K562 (cell line): ENCODE measurements around the gene ZEB2. TPM values are rescaled to one million over a fixed set of nuclear protein-coding genes. Genes with fewer than 3 reads are reported as not detected.

Experiments
- ATAC-seq: fragments of 200-7000 bp; cut with Tn5 transposase; 3 replicates; pipeline ENCODE4 v1.9.1; 2020; ENCODE audit warnings: moderate library complexity
- BruUV-seq: library from RNA; stranded (reverse); fragments of 400-500 nt; replicated peaks from 2 replicates; lab custom pipeline; 2021; lab: Mats Ljungman, UMichigan
- CTCF ChIA-PET: fragments of 300-600 bp; formaldehyde crosslinking; extraction: SDS; loops from one replicate; lab custom pipeline; 2021; ENCODE audit warnings: low intra/inter-chr PET ratio; lab: Yijun Ruan, JAX
- POLR2A ChIA-PET: fragments of 300-600, 350-650 bp; sonication (Branson Sonifier 250); formaldehyde crosslinking; extraction: SDS; loops from one replicate; lab custom pipeline; 2021; ENCODE audit warnings: antibody characterized with exemption, inconsistent platforms; lab: Yijun Ruan, JAX
- DNase-seq, 4 experiments: peaks; one replicate each; pipeline versions ENCODE4 v3.0.0 to v3.0.0-alpha.2; 2011 to 2018; ENCODE audit warnings: low spot score in 3 of 4, mixed read lengths in 3 of 4; ENCODE audit errors: extremely low read depth in 1 of 4
- FAIRE-seq: peaks from 2 replicates; lab custom pipeline; 2011; peaks lifted over from hg19 to GRCh38; lab: Jason Lieb, UNC
- H2AFZ ChIP-seq: 2 replicates; pipeline ENCODE4 v1.6.0; 2011; ENCODE audit warnings: low read depth, low read length, control low read depth, inconsistent platforms
- H3K27ac ChIP-seq: fragments of 200-600 bp; 3 replicates; pipeline ENCODE4 v1.8.0; 2011; ENCODE audit warnings: low read depth, mild to moderate bottlenecking, control low read depth, inconsistent platforms, low read length, moderate library complexity, mixed read lengths; ENCODE audit errors: extremely low read depth
- H3K27me3 ChIP-seq, 2 experiments: fragments of 300-600 bp in 1 of 2; 2 replicates in 1 of 2; 3 replicates in 1 of 2; pipeline versions ENCODE4 v1.6.0 to v1.8.0; 2011; ENCODE audit warnings: inconsistent platforms in 2 of 2, low read length in 2 of 2, mild to moderate bottlenecking in 1 of 2, mixed read lengths in 1 of 2, moderate library complexity in 1 of 2; ENCODE audit not compliant: control insufficient read depth in 2 of 2, insufficient read depth in 2 of 2
- H3K36me3 ChIP-seq: fragments of 300-600 bp; 3 replicates; pipeline ENCODE4 v1.8.0; 2011; ENCODE audit warnings: mild to moderate bottlenecking, low read length, inconsistent platforms; ENCODE audit not compliant: control insufficient read depth, insufficient read depth
- H3K4me1 ChIP-seq, 2 experiments: fragments of 200-600 bp in 1 of 2; replicated peaks in 1 of 2; 2 replicates in 1 of 2; 3 replicates in 1 of 2; pipeline versions ENCODE4 v1.5.1 to v1.8.0; 2011; ENCODE audit warnings: inconsistent platforms in 2 of 2, low read length in 2 of 2, mild to moderate bottlenecking in 1 of 2, mixed read lengths in 1 of 2, moderate library complexity in 1 of 2; ENCODE audit not compliant: control insufficient read depth in 2 of 2, insufficient read depth in 2 of 2
- H3K4me2 ChIP-seq: 2 replicates; pipeline ENCODE4 v1.6.1; 2011; ENCODE audit warnings: low read length, control low read depth, inconsistent platforms, mixed read lengths; ENCODE audit not compliant: insufficient read depth
- H3K4me3 ChIP-seq: fragments of 200-600 bp; sonication (generic), shearing (Covaris generic); 2 replicates; pipeline ENCODE4 v1.5.1; 2016; ENCODE audit warnings: control low read depth, inconsistent platforms
- H3K79me2 ChIP-seq: fragments of 200-600 bp; 3 replicates; pipeline ENCODE4 v1.8.0; 2011; ENCODE audit warnings: low read length, inconsistent platforms; ENCODE audit not compliant: control insufficient read depth, insufficient read depth
- H3K9ac ChIP-seq, 2 experiments: 2 replicates each; pipeline versions ENCODE4 v1.6.0 to v1.6.1; 2011; ENCODE audit warnings: low read depth in 2 of 2, low read length in 2 of 2, control low read depth in 1 of 2, inconsistent platforms in 1 of 2, mild to moderate bottlenecking in 1 of 2, mixed read lengths in 1 of 2; ENCODE audit not compliant: insufficient read depth in 1 of 2
- H3K9me1 ChIP-seq: one replicate; pipeline ENCODE4 v1.6.0; 2011; ENCODE audit warnings: inconsistent platforms, mild to moderate bottlenecking, low read length, moderate library complexity; ENCODE audit not compliant: control insufficient read depth, insufficient read depth
- H3K9me3 ChIP-seq: replicated peaks from 2 replicates; pipeline ENCODE4 v1.5.1; 2011; ENCODE audit warnings: low read depth, low read length, inconsistent platforms; ENCODE audit not compliant: control insufficient read depth, insufficient read depth
- H4K20me1 ChIP-seq: replicated peaks from 2 replicates; pipeline ENCODE4 v1.6.1; 2011; ENCODE audit warnings: low read length, inconsistent platforms, mixed read lengths; ENCODE audit not compliant: control insufficient read depth, insufficient read depth
- CHD1 ChIP-seq: fragments of 200-600 bp; sonication (generic); IDR thresholded peaks from one replicate; pipeline ENCODE4 v1.6.1; 2012; ENCODE audit warnings: mild to moderate bottlenecking, moderate library complexity, low read length, inconsistent platforms
- GTF3C2 ChIP-seq: IDR thresholded peaks from 3 replicates; pipeline ENCODE4 v1.6.1; 2011; ENCODE audit warnings: borderline replicate concordance, mild to moderate bottlenecking, moderate library complexity; ENCODE audit not compliant: insufficient read length; ENCODE audit errors: extremely low read depth
- ILF3 ChIP-seq: fragments of 450-650 bp; IDR thresholded peaks from 2 replicates; pipeline ENCODE4 v1.6.1; 2018; ENCODE audit warnings: antibody characterized with exemption, mild to moderate bottlenecking, moderate library complexity, borderline replicate concordance
- JUNB ChIP-seq: fragments of 450-650 bp; formaldehyde crosslinking; conservative IDR thresholded peaks from 2 replicates; pipeline ENCODE4 v1.4.0; 2020; ENCODE audit warnings: mild to moderate bottlenecking
- KDM2B ChIP-seq: fragments of 250-450 bp; sonication (Bioruptor Pico); IDR thresholded peaks from 2 replicates; pipeline ENCODE4 v1.8.0; 2021; ENCODE audit warnings: mild to moderate bottlenecking, moderate library complexity
- MTF1 ChIP-seq: fragments of 250-450 bp; sonication (Bioruptor Pico); IDR thresholded peaks from 2 replicates; pipeline ENCODE4 v1.9.0; 2021; ENCODE audit warnings: moderate library complexity, mild to moderate bottlenecking, inconsistent platforms, borderline replicate concordance
- PRPF4 ChIP-seq: fragments of 200-400 bp; formaldehyde crosslinking; IDR thresholded peaks from one replicate; pipeline ENCODE4 v1.6.1; 2017; ENCODE audit warnings: low read length, low read depth, mild to moderate bottlenecking; ENCODE audit not compliant: insufficient read depth, poor library complexity, severe bottlenecking
- RBM14 ChIP-seq: fragments of 200-400 bp; formaldehyde crosslinking; IDR thresholded peaks from 2 replicates; pipeline ENCODE4 v1.6.1; 2018; ENCODE audit warnings: low read depth, mild to moderate bottlenecking, low read length, moderate library complexity, borderline replicate concordance; ENCODE audit not compliant: insufficient read depth
- RCOR1 ChIP-seq, 2 experiments: IDR thresholded peaks; 2 replicates each; pipeline ENCODE4 v1.6.1; 2012; ENCODE audit warnings: low read depth in 2 of 2, low read length in 2 of 2, borderline replicate concordance in 1 of 2, improper control_type of control experiment in 1 of 2
- TAF7 ChIP-seq: fragments of 450-650 bp; IDR thresholded peaks from 2 replicates; pipeline ENCODE4 v1.6.1; 2016; ENCODE audit warnings: missing genetic modification characterization, missing compliant biosample characterization
- TCF7 ChIP-seq: sonication (generic); IDR thresholded peaks from 2 replicates; pipeline ENCODE4 v1.6.1; 2016; ENCODE audit warnings: antibody characterized with exemption, borderline replicate concordance
- TEAD4 ChIP-seq, 2 experiments: sonication (generic) in 1 of 2; formaldehyde crosslinking in 1 of 2; IDR thresholded peaks; 2 replicates each; pipeline versions ENCODE4 v1.6.1 to v1.8.0; 2012 to 2022; ENCODE audit warnings: borderline replicate concordance in 1 of 2, inconsistent platforms in 1 of 2, low read length in 1 of 2, mild to moderate bottlenecking in 1 of 2, missing genetic modification reagents in 1 of 2
- ZNF551 ChIP-seq: fragments of 250-450 bp; sonication (Bioruptor Pico); IDR thresholded peaks from 2 replicates; pipeline ENCODE4 v1.5.0; 2021; ENCODE audit warnings: mild to moderate bottlenecking, moderate library complexity
- ZNF778 ChIP-seq: fragments of 450-650 bp; formaldehyde crosslinking; IDR thresholded peaks from 2 replicates; pipeline ENCODE4 v1.4.0; 2020; ENCODE audit warnings: mild to moderate bottlenecking, moderate library complexity
- WGBS: fragments of 100-300 bp; shearing (Covaris generic); methylation state at CpG from one replicate; pipeline ENCODE4 v1.1.6; 2016; ENCODE audit warnings: low coverage, mixed read lengths; ENCODE audit not compliant: insufficient coverage; ENCODE audit errors: missing lambda C conversion rate; 5-methylcytosine and 5-hydroxymethylcytosine counted together
- in situ Hi-C: fragments of 300-500 bp; cut with MboI; formaldehyde crosslinking; loops from 4 replicates; pipeline ENCODE4 v1.15.0; 2018; ENCODE audit warnings: inconsistent platforms, mixed read lengths
- intact Hi-C: fragments of 100-400 bp; cut with micrococcal nuclease; formaldehyde crosslinking; loops from 2 replicates; pipeline ENCODE4 v1.14.2; 2022
- polyA plus RNA-seq, 8 experiments: library from polyadenylated mRNA; depleted of rRNA in 4 of 8; stranded (reverse) in 5 of 8; unstranded in 3 of 8; fragments of >200 nt; fragmentation: Nextera tagmentation in 2 of 8; fragmentation: Illumina TruSeq in 1 of 8; extraction: Ambion mirVana in 2 of 8; extraction: Trizol in 1 of 8; gene quantifications; 2 replicates each; pipeline versions ENCODE4 v1.2.1 to v1.2.3, GENCODE V29; 2011 to 2014; ENCODE audit warnings: inconsistent platforms in 1 of 8, missing spikeins in 1 of 8
- total RNA-seq, 7 experiments: library from RNA; depleted of rRNA in 6 of 7; stranded (reverse); fragments of >200 nt in 6 of 7; fragmentation: Illumina TruSeq in 2 of 7; extraction: Trizol in 2 of 7; gene quantifications; 2 replicates each; pipeline versions ENCODE4 v1.2.1 to v1.2.3, GENCODE V29; 2011 to 2021; ENCODE audit warnings: low replicate concordance in 1 of 7
- TF ChIP-seq, protein P1 (sequence below): fragments of 250-450 bp; sonication (Bioruptor Pico); IDR thresholded peaks from 2 replicates; pipeline ENCODE4 v1.5.0; 2021
- TF ChIP-seq, protein P2 (sequence below), 2 experiments: fragments of 200-800 bp in 1 of 2; sonication (Bioruptor generic) in 1 of 2; sonication (generic) in 1 of 2; formaldehyde crosslinking in 1 of 2; IDR thresholded peaks in 1 of 2; conservative IDR thresholded peaks in 1 of 2; 2 replicates each; pipeline versions ENCODE4 v1.5.0 to v1.6.1; 2016 to 2020; ENCODE audit warnings: missing compliant biosample characterization in 1 of 2, missing genetic modification characterization in 1 of 2, missing genetic modification reagents in 1 of 2

ZEB2 gene
- total and polyA plus RNA-seq, 9 of the 15 experiments (the other 6 are each of a cell fraction or from before 2014, with no cell fraction given) = 15.1 to 113 (median 72.3) TPM

DNA sequence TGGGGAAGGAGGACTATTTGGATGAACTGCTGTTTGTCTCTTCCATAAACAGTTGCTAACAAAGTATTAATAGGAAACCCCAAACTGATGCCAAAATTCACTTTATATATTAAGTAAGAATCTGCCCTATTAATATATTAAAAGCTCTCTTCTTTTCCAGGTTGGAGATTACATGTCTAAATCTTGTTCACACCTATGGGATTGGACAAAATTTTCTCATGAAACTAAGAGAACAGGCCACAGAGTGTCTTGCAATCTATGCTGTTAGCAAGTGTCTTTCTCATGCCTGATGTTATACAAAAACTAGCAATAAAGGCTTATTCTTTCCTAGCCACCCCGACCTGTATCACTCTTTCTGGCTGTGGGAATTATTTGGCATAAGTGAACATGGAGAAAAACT is 18.3 kb downstream of the ZEB2 start:
- H3K4me2 ChIP-seq = no peak overlapping the region
- no peak for ATAC-seq
- ChIA-PET CTCF (no interaction called here), POLR2A (interaction anchor here (0.8 to 6.0 kb wide), 3 partner anchors 9 to 10 kb away, joined by 4 to 27 read pairs (median 6); no protein-coding TSS in a partner anchor)
- H3K27ac ChIP-seq = 0 out of 3 replicates have a peak overlapping the region, but pooled peaks have one; percentile 25
- in situ Hi-C loops (no loop called here), intact Hi-C loops (no loop called here)
- H3K9ac ChIP-seq = no peak overlapping the region
- no peak overlapping the region for H3K4me3 ChIP-seq
- no peaks in the 10 kb centered on the region for H3K9me3 ChIP-seq
- H3K27me3 ChIP-seq = no peaks in the 10 kb centered on the region
- H3K9me1 ChIP-seq = no peaks in the 10 kb centered on the region
- peaks cover 97% of the 10 kb centered on the region for H3K79me2 ChIP-seq
- H4K20me1 ChIP-seq = peaks cover 21% of the 10 kb centered on the region
- FAIRE-seq = no peak
- H3K36me3 ChIP-seq = peaks cover 86% of the 10 kb centered on the region
- WGBS = 73% methylated on average over 1 of the region's 1 CpG
- H2AFZ ChIP-seq = no peak overlapping the region
- no TSS peak for BruUV-seq
- H3K4me1 ChIP-seq = peaks cover 17 to 62% of the 10 kb centered on the region in 2 experiments
- no peak for DNase-seq
- no peak for TF ChIP-seq PRPF4
- TF ChIP-seq, protein P1, sequence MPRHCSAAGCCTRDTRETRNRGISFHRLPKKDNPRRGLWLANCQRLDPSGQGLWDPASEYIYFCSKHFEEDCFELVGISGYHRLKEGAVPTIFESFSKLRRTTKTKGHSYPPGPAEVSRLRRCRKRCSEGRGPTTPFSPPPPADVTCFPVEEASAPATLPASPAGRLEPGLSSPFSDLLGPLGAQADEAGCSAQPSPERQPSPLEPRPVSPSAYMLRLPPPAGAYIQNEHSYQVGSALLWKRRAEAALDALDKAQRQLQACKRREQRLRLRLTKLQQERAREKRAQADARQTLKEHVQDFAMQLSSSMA (CRISPR knock-in tag) = no peak
- TF ChIP-seq, protein P2, sequence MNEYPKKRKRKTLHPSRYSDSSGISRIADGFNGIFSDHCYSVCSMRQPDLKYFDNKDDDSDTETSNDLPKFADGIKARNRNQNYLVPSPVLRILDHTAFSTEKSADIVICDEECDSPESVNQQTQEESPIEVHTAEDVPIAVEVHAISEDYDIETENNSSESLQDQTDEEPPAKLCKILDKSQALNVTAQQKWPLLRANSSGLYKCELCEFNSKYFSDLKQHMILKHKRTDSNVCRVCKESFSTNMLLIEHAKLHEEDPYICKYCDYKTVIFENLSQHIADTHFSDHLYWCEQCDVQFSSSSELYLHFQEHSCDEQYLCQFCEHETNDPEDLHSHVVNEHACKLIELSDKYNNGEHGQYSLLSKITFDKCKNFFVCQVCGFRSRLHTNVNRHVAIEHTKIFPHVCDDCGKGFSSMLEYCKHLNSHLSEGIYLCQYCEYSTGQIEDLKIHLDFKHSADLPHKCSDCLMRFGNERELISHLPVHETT (CRISPR knock-in tag; conservative IDR thresholded peaks at IDR 0.05 in 1 of 2, IDR thresholded peaks at IDR 0.05 in 1 of 2) = no peak
- no peak for TF ChIP-seq TEAD4 (IDR thresholded peaks at IDR 0.05; ENCODE audit: low read length)
- TF ChIP-seq TEAD4 (CRISPR knock-in tag; IDR thresholded peaks at IDR 0.05; ENCODE audit: borderline replicate concordance) = no peak
- no peak for TF ChIP-seq RCOR1 (IDR thresholded peaks at IDR 0.05; ENCODE audit: borderline replicate concordance in 1 of 2, low read depth in 2 of 2, low read length in 2 of 2)
- no peak for TF ChIP-seq KDM2B (CRISPR knock-in tag)
- TF ChIP-seq ZNF778 (CRISPR knock-in tag) = no peak
- TF ChIP-seq GTF3C2 = no peak
- TF ChIP-seq RBM14 = no peak
- TF ChIP-seq CHD1 = no peak
- TF ChIP-seq TAF7 (tag) = no peak
- TF ChIP-seq ZNF551 (CRISPR knock-in tag) = no peak
- no peak for TF ChIP-seq MTF1
- no peak for TF ChIP-seq ILF3
- no peak for TF ChIP-seq TCF7
- no peak for TF ChIP-seq JUNB
